HepG2 (cell line): ENCODE measurements around the gene PRDM11. TPM values are rescaled to one million over a fixed set of nuclear protein-coding genes. Genes with fewer than 3 reads are reported as not detected.

Experiments
- TAF15 ChIP-seq: fragments of 200-400 bp; formaldehyde crosslinking; IDR thresholded peaks from one replicate; pipeline ENCODE4 v1.6.1; 2018; ENCODE audit warnings: mild to moderate bottlenecking, low read depth, low read length; ENCODE audit not compliant: poor library complexity, severe bottlenecking
- ZNF136 ChIP-seq: sonication (generic); formaldehyde crosslinking; IDR thresholded peaks from 2 replicates; pipeline ENCODE4 v1.8.1; 2022; ENCODE audit warnings: low read depth, mild to moderate bottlenecking, moderate library complexity, missing genetic modification reagents
- polyA plus RNA-seq, 8 experiments: library from polyadenylated mRNA; depleted of rRNA in 3 of 8; stranded (reverse) in 7 of 8; unstranded in 1 of 8; fragments of >200 nt; fragmentation: Illumina TruSeq in 4 of 8; extraction: Trizol in 4 of 8; gene quantifications; 2 replicates each; pipeline versions ENCODE4 v1.2.1 to v1.2.3, GENCODE V29; 2011 to 2016; ENCODE audit warnings: low read depth in 4 of 8, missing spikeins in 1 of 8, mixed read lengths in 1 of 8; ENCODE audit not compliant: insufficient read depth in 1 of 8
- total RNA-seq, 5 experiments: library from RNA; depleted of rRNA; stranded (reverse); fragments of >200 nt; fragmentation: Illumina TruSeq; extraction: Trizol; gene quantifications; 2 replicates each; pipeline ENCODE4 v1.2.3, GENCODE V29; 2016; ENCODE audit warnings: low read depth in 1 of 5
- TF ChIP-seq, protein P1 (sequence below): sonication (generic); formaldehyde crosslinking; IDR thresholded peaks from 2 replicates; pipeline ENCODE4 v1.5.0; 2020; ENCODE audit warnings: mild to moderate bottlenecking, missing genetic modification reagents, borderline replicate concordance

The PRDM11 gene
- total and polyA plus RNA-seq, 2 of the 13 experiments (the other 11 are each of a cell fraction or from before 2014, with no cell fraction given), result 3.4 to 4.7 TPM

DNA sequence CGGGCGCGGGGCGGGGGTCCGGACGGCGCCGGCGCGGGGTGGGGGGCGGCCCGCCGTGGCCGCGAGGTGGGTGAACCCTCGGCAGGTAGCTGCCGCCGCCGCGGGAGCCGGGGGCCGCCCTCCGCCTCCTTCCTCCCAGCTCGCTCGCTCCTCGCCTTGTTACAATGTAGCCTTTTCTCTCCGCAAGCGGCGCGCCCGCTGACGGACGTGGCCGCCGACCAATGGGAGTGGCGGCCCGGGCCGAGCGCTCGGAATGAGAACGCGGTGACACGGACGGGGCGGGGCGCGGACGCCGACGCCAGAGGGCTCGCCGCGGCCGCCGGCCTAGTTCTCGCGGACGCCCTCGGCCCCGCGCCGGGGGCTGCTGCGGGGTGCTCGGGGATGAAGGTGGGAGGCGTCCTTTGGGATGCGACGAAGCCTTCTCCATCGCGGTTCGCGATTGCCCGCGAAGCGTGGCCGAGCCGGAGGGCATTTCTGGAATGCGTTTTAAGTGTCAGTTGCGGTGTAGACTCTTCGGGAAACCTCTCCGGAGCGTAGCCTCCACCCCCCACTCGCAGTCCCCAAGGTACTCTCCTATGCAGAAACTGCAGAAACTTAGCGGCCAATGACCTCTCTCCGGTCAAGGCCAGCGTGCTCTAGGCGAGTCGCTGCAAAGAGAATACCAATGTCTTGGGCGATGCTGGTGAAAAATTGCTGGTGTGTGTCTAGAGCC is 734 bp downstream of the PRDM11 start (continued):
- TF ChIP-seq, protein P1, sequence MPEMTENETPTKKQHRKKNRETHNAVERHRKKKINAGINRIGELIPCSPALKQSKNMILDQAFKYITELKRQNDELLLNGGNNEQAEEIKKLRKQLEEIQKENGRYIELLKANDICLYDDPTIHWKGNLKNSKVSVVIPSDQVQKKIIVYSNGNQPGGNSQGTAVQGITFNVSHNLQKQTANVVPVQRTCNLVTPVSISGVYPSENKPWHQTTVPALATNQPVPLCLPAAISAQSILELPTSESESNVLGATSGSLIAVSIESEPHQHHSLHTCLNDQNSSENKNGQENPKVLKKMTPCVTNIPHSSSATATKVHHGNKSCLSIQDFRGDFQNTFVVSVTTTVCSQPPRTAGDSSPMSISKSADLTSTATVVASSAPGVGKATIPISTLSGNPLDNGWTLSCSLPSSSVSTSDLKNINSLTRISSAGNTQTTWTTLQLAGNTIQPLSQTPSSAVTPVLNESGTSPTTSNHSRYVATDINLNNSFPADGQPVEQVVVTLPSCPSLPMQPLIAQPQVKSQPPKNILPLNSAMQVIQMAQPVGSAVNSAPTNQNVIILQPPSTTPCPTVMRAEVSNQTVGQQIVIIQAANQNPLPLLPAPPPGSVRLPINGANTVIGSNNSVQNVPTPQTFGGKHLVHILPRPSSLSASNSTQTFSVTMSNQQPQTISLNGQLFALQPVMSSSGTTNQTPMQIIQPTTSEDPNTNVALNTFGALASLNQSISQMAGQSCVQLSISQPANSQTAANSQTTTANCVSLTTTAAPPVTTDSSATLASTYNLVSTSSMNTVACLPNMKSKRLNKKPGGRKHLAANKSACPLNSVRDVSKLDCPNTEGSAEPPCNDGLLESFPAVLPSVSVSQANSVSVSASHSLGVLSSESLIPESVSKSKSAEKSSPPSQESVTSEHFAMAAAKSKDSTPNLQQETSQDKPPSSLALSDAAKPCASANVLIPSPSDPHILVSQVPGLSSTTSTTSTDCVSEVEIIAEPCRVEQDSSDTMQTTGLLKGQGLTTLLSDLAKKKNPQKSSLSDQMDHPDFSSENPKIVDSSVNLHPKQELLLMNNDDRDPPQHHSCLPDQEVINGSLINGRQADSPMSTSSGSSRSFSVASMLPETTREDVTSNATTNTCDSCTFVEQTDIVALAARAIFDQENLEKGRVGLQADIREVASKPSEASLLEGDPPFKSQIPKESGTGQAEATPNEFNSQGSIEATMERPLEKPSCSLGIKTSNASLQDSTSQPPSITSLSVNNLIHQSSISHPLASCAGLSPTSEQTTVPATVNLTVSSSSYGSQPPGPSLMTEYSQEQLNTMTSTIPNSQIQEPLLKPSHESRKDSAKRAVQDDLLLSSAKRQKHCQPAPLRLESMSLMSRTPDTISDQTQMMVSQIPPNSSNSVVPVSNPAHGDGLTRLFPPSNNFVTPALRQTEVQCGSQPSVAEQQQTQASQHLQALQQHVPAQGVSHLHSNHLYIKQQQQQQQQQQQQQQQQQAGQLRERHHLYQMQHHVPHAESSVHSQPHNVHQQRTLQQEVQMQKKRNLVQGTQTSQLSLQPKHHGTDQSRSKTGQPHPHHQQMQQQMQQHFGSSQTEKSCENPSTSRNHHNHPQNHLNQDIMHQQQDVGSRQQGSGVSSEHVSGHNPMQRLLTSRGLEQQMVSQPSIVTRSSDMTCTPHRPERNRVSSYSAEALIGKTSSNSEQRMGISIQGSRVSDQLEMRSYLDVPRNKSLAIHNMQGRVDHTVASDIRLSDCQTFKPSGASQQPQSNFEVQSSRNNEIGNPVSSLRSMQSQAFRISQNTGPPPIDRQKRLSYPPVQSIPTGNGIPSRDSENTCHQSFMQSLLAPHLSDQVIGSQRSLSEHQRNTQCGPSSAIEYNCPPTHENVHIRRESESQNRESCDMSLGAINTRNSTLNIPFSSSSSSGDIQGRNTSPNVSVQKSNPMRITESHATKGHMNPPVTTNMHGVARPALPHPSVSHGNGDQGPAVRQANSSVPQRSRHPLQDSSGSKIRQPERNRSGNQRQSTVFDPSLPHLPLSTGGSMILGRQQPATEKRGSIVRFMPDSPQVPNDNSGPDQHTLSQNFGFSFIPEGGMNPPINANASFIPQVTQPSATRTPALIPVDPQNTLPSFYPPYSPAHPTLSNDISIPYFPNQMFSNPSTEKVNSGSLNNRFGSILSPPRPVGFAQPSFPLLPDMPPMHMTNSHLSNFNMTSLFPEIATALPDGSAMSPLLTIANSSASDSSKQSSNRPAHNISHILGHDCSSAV (CRISPR knock-in tag), result no peak
- TF ChIP-seq ZNF136 (CRISPR knock-in tag) (no peak), TAF15 (no peak)
